ENCODE measurements around the gene BTNL3. TPM values are rescaled to one million over a fixed set of nuclear protein-coding genes. Genes with fewer than 3 reads are reported as not detected.

Gene BTNL3
- total RNA-seq, 1 donor from 2014 or later = not detected

DNA sequence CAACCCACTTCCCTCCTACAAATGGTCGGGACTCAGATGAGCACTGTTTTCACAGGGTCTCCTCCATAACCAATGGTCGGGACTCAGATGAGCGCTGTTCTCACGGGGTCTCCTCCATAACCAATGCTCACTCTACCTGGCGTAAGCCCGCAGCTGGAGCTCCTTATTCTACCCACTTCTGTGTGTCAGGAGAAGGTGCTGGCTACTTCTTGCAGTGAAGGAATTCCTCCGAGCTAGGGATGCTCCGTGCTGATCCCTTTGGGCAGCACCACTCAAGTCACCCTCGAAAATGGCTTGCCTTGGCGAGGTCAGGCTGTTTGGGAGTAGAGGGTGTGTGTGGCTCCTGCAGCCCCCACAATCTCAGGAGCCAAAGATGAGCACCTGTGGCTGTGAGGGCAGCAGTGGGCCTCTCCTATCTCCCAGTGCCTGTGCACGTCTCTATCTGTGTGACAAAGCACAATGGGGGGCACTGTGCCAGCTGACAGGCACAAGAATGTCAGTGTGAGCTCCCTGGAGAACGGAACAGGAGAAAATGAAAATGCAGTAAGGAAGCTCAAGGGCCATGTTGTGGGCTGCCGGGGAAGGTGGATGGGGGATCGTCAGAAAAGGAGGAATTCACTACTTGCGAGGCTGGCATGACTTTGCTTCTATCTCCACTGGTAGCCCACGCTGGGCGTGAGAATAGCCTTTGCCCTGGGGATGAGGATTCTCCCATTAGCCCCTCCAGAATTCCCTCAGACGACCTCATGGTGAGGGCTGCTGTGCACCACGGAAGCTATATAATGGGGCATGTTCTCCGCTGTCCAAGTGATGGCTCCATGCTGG, 47.6 kb downstream of the BTNL3 start:
- no peak for DNase-seq (ENCODE audit: low spot score)
- Mint-ChIP-seq H3K27ac (ENCODE audit: unreplicated experiment) (no peak overlapping the region), H3K36me3 (ENCODE audit: low read depth) (no peaks in the 10 kb centered on the region), H3K27me3 (ENCODE audit: low read depth) (peaks cover 31% of the 10 kb centered on the region), H3K4me1 (ENCODE audit: low read depth) (no peaks in the 10 kb centered on the region), H3K9me3 (ENCODE audit: low read depth) (no peaks in the 10 kb centered on the region), H3K4me3 (ENCODE audit: unreplicated experiment) (no peak overlapping the region)
- TF ChIP-seq CTCF (IDR thresholded peaks at IDR 0.05) = no peak

DNA sequence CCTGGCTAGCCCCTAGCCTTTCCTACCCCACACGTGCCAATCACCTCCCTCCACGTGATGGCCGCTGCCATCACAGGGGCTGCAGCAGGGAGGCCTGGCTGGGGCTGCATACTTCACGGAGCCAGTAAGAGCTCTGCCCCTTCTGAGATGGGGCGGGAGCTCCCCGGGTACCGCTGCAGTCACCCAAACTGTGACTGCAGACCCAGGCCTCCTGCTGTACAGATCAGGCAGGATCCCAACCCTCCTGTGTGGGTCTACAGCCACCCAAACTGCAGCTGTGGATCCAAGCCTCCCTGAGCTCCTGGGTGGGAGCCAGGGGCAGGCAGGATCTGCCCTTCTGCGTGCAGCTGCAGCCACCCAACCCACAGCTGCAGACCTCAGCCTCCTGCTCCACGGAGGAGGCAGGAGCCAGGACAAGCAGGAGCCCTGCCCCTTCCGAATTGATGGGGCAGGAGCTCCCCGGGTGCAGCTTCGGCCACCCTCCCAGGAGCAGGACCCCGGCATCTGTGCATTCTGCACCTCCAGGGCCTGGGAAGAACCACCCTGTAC, 48.2 kb downstream of the BTNL3 start:
- H3K9me3 Mint-ChIP-seq (ENCODE audit: low read depth) = no peaks in the 10 kb centered on the region
- no peak for DNase-seq (ENCODE audit: low spot score)
- H3K36me3 Mint-ChIP-seq (ENCODE audit: low read depth) = no peaks in the 10 kb centered on the region
- H3K27me3 Mint-ChIP-seq (ENCODE audit: low read depth) = peaks cover 34% of the 10 kb centered on the region
- H3K4me1 Mint-ChIP-seq (ENCODE audit: low read depth) = no peaks in the 10 kb centered on the region
- no peak for TF ChIP-seq CTCF (IDR thresholded peaks at IDR 0.05)
- H3K4me3 Mint-ChIP-seq (ENCODE audit: unreplicated experiment) = no peak overlapping the region
- no peak overlapping the region for H3K27ac Mint-ChIP-seq (ENCODE audit: unreplicated experiment)

- H3K27me3 Mint-ChIP-seq (ENCODE audit: low read depth) = peaks cover 37% of the 10 kb centered on the region
- DNase-seq (ENCODE audit: low spot score) = no peak
- no peak overlapping the region for H3K27ac Mint-ChIP-seq (ENCODE audit: unreplicated experiment)
- H3K4me1 Mint-ChIP-seq (ENCODE audit: low read depth) = no peaks in the 10 kb centered on the region
- no peak overlapping the region for H3K4me3 Mint-ChIP-seq (ENCODE audit: unreplicated experiment)
- no peak for TF ChIP-seq CTCF (IDR thresholded peaks at IDR 0.05)
- H3K9me3 Mint-ChIP-seq (ENCODE audit: low read depth) = no peaks in the 10 kb centered on the region
- no peaks in the 10 kb centered on the region for H3K36me3 Mint-ChIP-seq (ENCODE audit: low read depth)
These were observed 48.8 kb downstream of the BTNL3 start for GRCh38 chr5:181037365-181037861.

DNA sequence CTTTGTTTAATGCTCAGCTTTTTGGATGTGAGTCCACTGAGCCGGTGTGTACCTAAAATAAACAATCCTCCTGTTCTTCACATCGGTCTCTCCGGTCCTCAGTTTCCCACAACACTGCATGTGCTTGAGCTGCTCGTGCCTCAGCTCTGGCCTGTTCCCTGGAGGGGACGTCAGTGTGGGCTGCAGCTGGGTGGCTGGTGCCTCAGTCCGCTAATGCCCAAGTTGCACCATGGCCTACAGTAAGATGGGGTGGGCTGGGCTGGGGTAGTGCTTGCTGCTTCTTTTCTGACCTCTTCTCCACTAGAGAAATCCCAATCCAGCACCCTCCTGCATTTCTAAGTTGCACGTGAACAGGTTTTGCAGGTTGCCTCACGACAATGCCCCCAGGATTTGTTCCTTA, 50.8 kb downstream of the BTNL3 start:
- DNase-seq (ENCODE audit: low spot score) = no peak
- no peak for TF ChIP-seq CTCF (IDR thresholded peaks at IDR 0.05)
- peaks cover 53% of the 10 kb centered on the region for H3K27me3 Mint-ChIP-seq (ENCODE audit: low read depth)

DNA sequence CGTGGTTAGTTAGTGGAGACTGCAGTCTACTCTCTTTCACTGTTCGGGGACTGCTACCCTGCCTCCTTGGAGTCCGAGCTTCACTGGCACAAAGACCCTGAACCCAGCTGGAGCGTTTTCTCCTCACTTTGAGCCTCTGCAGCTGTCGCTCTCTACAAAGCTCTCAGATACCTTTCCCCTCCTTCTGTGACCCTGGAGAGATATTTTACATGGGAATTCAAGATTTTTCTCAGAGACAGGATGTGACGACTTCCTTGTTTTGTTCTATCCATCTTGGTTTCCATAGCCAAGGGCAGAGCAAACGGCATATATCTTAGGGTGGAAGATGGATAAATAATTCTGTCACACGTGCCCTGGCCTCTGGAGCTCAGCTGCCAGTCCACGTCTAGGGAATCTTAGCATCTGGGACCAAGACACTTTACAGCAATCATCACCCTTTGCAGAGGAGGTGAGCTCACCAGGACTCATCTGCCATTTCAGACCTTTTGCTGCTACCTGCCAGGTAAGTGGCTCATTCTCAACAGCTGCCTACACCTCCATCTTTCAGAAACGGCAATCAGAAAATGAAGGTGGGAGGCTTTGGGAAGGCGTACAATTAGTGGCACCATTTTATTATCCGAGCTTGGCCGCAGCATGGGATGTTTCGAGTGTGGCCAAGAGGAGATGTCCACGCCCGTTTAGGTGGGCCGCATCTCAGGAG, 51.4 kb downstream of the BTNL3 start, which contains the start of gene BTNL9:
Gene BTNL9, plus strand, starts transcription at position 336 of the 700 bp plus-strand sequence. CDS start 5,224 bp downstream, outside the sequence.
- Mint-ChIP-seq H3K27ac (ENCODE audit: unreplicated experiment) (no peak within 1 kb of the TSS), H3K36me3 (ENCODE audit: low read depth) (no peaks in the 10 kb centered on the region), H3K27me3 (ENCODE audit: low read depth) (peaks cover 51% of the 10 kb centered on the region), H3K4me1 (ENCODE audit: low read depth) (no peaks in the 10 kb centered on the region), H3K4me3 (ENCODE audit: unreplicated experiment) (no peak within 1 kb of the TSS), H3K9me3 (ENCODE audit: low read depth) (no peaks in the 10 kb centered on the region)
- TF ChIP-seq CTCF (IDR thresholded peaks at IDR 0.05) = no peak
- DNase-seq (ENCODE audit: low spot score) = no peak

More for the DNA sequence above, 50.8 kb downstream of the BTNL3 start:
- H3K4me3 Mint-ChIP-seq (ENCODE audit: unreplicated experiment) = no peak overlapping the region
- H3K9me3 Mint-ChIP-seq (ENCODE audit: low read depth) = no peaks in the 10 kb centered on the region
- H3K27ac Mint-ChIP-seq (ENCODE audit: unreplicated experiment) = no peak overlapping the region
- no peaks in the 10 kb centered on the region for H3K4me1 Mint-ChIP-seq (ENCODE audit: low read depth)
- no peaks in the 10 kb centered on the region for H3K36me3 Mint-ChIP-seq (ENCODE audit: low read depth)

All from chondrocyte (in vitro differentiated cells).